Measurements from ENCODE around the gene DMRT1.

GRCh38 chr9:948497-948896 lies 107.0 kb downstream of the DMRT1 start:
- TF ChIP-seq POLR2AphosphoS5 (IDR thresholded peaks at IDR 0.05; ENCODE audit: control insufficient read depth, insufficient read depth, low read depth, low read length): no peak
- no peak for TF ChIP-seq PHB2 (IDR thresholded peaks at IDR 0.05; ENCODE audit: low read depth)
- TF ChIP-seq CTCF (IDR thresholded peaks at IDR 0.05 in 2 of 3, conservative IDR thresholded peaks at IDR 0.05 in 1 of 3; ENCODE audit: insufficient read depth in 2 of 3, low read depth in 1 of 3, low read length in 3 of 3): no peak
- no peak for TF ChIP-seq U2AF1 (optimal IDR thresholded peaks at IDR 0.05; ENCODE audit: low read depth, low read length)
- no peak for TF ChIP-seq POLR2A (conservative IDR thresholded peaks at IDR 0.05)
- no peak for TF ChIP-seq ZFP36 (IDR thresholded peaks at IDR 0.05; ENCODE audit: low read depth, low read length, partially characterized antibody)
- no peak for TF ChIP-seq RFX5 (IDR thresholded peaks at IDR 0.05; ENCODE audit: low read depth, low read length)
- TF ChIP-seq PHF20 (IDR thresholded peaks at IDR 0.05; ENCODE audit: partially characterized antibody): no peak

Data from K562 (cell line).